SK-N-SH treated with all-trans-retinoic acid at 6 μM for 48 hours (cell line): ENCODE measurements around the gene PPP1R8.

Experiments
- ARNTL ChIP-seq: fragments of 450-650 bp; formaldehyde crosslinking; IDR thresholded peaks from 2 replicates; pipeline ENCODE4 v1.5.0; 2020; ENCODE audit warnings: low read depth, mild to moderate bottlenecking, moderate library complexity, borderline replicate concordance
- BACH2 ChIP-seq: fragments of 250-450 bp; sonication (Bioruptor Pico); IDR thresholded peaks from 2 replicates; pipeline ENCODE4 v1.9.0; 2021; ENCODE audit warnings: mild to moderate bottlenecking, borderline replicate concordance
- ISL1 ChIP-seq: fragments of 250-450 bp; sonication (Bioruptor Pico); IDR thresholded peaks from 2 replicates; pipeline ENCODE4 v2.1.2; 2022; ENCODE audit warnings: mild to moderate bottlenecking, moderate library complexity
- OSR1 ChIP-seq: fragments of 250-450 bp; sonication (Bioruptor Pico); IDR thresholded peaks from 2 replicates; pipeline ENCODE4 v1.8.0; 2022; ENCODE audit warnings: moderate library complexity, mild to moderate bottlenecking, inconsistent platforms
- PPARA ChIP-seq: fragments of 250-450 bp; sonication (Bioruptor Pico); IDR thresholded peaks from 2 replicates; pipeline ENCODE4 v1.5.0; 2020; ENCODE audit warnings: mild to moderate bottlenecking, borderline replicate concordance
- RARB ChIP-seq: fragments of 250-450 bp; sonication (Bioruptor Pico); IDR thresholded peaks from 2 replicates; pipeline ENCODE4 v1.8.0; 2021; ENCODE audit warnings: mild to moderate bottlenecking, moderate library complexity
- ZC3H10 ChIP-seq: fragments of 250-450 bp; sonication (Bioruptor Pico); IDR thresholded peaks from 2 replicates; pipeline ENCODE4 v1.5.1; 2021; ENCODE audit warnings: mild to moderate bottlenecking, moderate library complexity
- ZNF70 ChIP-seq: fragments of 450-650 bp; formaldehyde crosslinking; IDR thresholded peaks from 2 replicates; pipeline ENCODE4 v1.5.0; 2020; ENCODE audit warnings: mild to moderate bottlenecking, moderate library complexity
- TF ChIP-seq, protein P1 (sequence below): fragments of 250-450 bp; sonication (Bioruptor Pico); IDR thresholded peaks from 2 replicates; pipeline ENCODE4 v1.8.0; 2020; ENCODE audit warnings: mild to moderate bottlenecking, moderate library complexity, borderline replicate concordance
- TF ChIP-seq, protein P2 (sequence below): fragments of 250-450 bp; sonication (Bioruptor Pico); IDR thresholded peaks from 2 replicates; pipeline ENCODE4 v1.5.1; 2020; ENCODE audit warnings: low read depth, mild to moderate bottlenecking, moderate library complexity

DNA sequence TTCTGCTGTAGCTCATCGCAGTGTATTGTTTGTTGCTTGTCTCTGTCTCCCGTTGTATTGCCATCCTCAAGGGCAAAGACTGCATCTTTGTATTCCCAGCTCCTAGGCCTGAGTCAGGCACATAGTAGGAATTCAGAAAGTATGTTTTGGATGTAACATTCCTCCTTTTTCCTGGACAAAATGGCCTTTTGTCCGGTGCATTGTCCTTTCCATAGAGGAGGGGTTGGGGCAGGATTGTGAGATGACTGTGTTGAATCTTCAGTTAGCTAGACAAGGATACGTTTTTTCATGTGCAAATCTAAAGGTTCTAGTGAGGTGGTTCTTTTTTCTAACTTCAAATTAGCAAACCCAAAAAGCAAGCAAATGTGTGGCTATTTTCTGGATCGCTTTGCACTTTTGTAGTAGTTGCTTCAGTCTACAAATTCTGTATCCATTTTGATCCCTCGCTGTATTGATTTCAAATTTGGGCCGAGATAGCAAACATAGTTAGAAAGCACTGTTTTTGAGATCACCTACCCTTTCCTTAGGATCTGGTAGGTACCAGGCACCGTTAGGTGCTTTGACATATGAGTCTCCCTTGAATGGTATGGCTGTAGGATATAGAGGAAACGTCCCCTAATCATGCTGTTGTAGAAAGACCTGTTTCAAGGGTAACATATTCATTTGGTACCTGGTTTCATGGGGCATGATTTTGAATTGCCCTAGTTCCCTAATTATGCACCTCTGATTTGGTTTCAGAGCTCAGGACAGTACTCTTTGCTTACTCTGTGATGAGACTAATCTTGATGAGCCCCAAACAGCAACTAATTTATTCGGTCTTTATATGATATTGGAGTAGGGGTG, 1.2 kb downstream of the PPP1R8 start:
- TF ChIP-seq RARB = no peak
- no peak for TF ChIP-seq ZNF70
- TF ChIP-seq OSR1 (CRISPR knock-in tag) = no peak
- no peak for TF ChIP-seq ISL1 (CRISPR knock-in tag)
- TF ChIP-seq, protein P1, sequence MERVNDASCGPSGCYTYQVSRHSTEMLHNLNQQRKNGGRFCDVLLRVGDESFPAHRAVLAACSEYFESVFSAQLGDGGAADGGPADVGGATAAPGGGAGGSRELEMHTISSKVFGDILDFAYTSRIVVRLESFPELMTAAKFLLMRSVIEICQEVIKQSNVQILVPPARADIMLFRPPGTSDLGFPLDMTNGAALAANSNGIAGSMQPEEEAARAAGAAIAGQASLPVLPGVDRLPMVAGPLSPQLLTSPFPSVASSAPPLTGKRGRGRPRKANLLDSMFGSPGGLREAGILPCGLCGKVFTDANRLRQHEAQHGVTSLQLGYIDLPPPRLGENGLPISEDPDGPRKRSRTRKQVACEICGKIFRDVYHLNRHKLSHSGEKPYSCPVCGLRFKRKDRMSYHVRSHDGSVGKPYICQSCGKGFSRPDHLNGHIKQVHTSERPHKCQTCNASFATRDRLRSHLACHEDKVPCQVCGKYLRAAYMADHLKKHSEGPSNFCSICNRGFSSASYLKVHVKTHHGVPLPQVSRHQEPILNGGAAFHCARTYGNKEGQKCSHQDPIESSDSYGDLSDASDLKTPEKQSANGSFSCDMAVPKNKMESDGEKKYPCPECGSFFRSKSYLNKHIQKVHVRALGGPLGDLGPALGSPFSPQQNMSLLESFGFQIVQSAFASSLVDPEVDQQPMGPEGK = no peak
- no peak for TF ChIP-seq ZC3H10 (CRISPR knock-in tag)
- TF ChIP-seq BACH2 (CRISPR knock-in tag) = no peak
- no peak for TF ChIP-seq PPARA
- TF ChIP-seq ARNTL (CRISPR knock-in tag) = no peak
- TF ChIP-seq, protein P2, sequence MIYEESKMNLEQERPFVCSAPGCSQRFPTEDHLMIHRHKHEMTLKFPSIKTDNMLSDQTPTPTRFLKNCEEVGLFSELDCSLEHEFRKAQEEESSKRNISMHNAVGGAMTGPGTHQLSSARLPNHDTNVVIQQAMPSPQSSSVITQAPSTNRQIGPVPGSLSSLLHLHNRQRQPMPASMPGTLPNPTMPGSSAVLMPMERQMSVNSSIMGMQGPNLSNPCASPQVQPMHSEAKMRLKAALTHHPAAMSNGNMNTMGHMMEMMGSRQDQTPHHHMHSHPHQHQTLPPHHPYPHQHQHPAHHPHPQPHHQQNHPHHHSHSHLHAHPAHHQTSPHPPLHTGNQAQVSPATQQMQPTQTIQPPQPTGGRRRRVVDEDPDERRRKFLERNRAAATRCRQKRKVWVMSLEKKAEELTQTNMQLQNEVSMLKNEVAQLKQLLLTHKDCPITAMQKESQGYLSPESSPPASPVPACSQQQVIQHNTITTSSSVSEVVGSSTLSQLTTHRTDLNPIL (CRISPR knock-in tag) = no peak
